ENCODE data around the gene XPNPEP1. TPM values are rescaled to one million over a fixed set of nuclear protein-coding genes. Genes with fewer than 3 reads are reported as not detected.

Gene XPNPEP1
- total RNA-seq, 1 donor from 2014 or later: 202 TPM

- peak; percentile 80 for DNase-seq (ENCODE audit: low spot score)
- Mint-ChIP-seq H3K4me3 (ENCODE audit: unreplicated experiment) (peak overlapping the region; percentile 66), H3K27ac (ENCODE audit: unreplicated experiment) (peak overlapping the region; percentile 94), H3K9me3 (ENCODE audit: unreplicated experiment) (no peaks in the 10 kb centered on the region), H3K27me3 (ENCODE audit: unreplicated experiment) (peaks cover 21% of the 10 kb centered on the region), H3K36me3 (ENCODE audit: low read depth, unreplicated experiment) (peaks cover 49% of the 10 kb centered on the region), H3K4me1 (ENCODE audit: unreplicated experiment) (peaks cover 20% of the 10 kb centered on the region)
- peak; percentile 93 for TF ChIP-seq CTCF (IDR thresholded peaks at IDR 0.05; ENCODE audit: unreplicated experiment)
Measured at GRCh38 chr10:109883859-109884771, 39.2 kb downstream of the XPNPEP1 start.

- no peak for TF ChIP-seq CTCF (IDR thresholded peaks at IDR 0.05; ENCODE audit: unreplicated experiment)
- Mint-ChIP-seq H3K4me3 (ENCODE audit: unreplicated experiment) (peak overlapping the region; percentile 78), H3K27ac (ENCODE audit: unreplicated experiment) (peak overlapping the region; percentile 42), H3K9me3 (ENCODE audit: unreplicated experiment) (no peaks in the 10 kb centered on the region), H3K36me3 (ENCODE audit: low read depth, unreplicated experiment) (peaks cover 47% of the 10 kb centered on the region), H3K27me3 (ENCODE audit: unreplicated experiment) (peaks cover 19% of the 10 kb centered on the region), H3K4me1 (ENCODE audit: unreplicated experiment) (peaks cover 20% of the 10 kb centered on the region)
- DNase-seq (ENCODE audit: low spot score): no peak
Measured at GRCh38 chr10:109882251-109883057, 40.9 kb downstream of the XPNPEP1 start.

GRCh38 chr10:109881769-109882057, 41.6 kb downstream of the XPNPEP1 start:
- TF ChIP-seq CTCF (IDR thresholded peaks at IDR 0.05; ENCODE audit: unreplicated experiment): no peak
- no peaks in the 10 kb centered on the region for H3K9me3 Mint-ChIP-seq (ENCODE audit: unreplicated experiment)
- H3K36me3 Mint-ChIP-seq (ENCODE audit: low read depth, unreplicated experiment): peaks cover 45% of the 10 kb centered on the region
- peaks cover 20% of the 10 kb centered on the region for H3K4me1 Mint-ChIP-seq (ENCODE audit: unreplicated experiment)
- no peak overlapping the region for H3K27ac Mint-ChIP-seq (ENCODE audit: unreplicated experiment)
- DNase-seq (ENCODE audit: low spot score): no peak
- no peak overlapping the region for H3K4me3 Mint-ChIP-seq (ENCODE audit: unreplicated experiment)
- peaks cover 12% of the 10 kb centered on the region for H3K27me3 Mint-ChIP-seq (ENCODE audit: unreplicated experiment)

GRCh38 chr10:109880886-109881768, 42.2 kb downstream of the XPNPEP1 start:
- Mint-ChIP-seq H3K4me1 (ENCODE audit: unreplicated experiment) (peaks cover 16% of the 10 kb centered on the region), H3K27ac (ENCODE audit: unreplicated experiment) (no peak overlapping the region), H3K27me3 (ENCODE audit: unreplicated experiment) (peaks cover 11% of the 10 kb centered on the region), H3K9me3 (ENCODE audit: unreplicated experiment) (no peaks in the 10 kb centered on the region), H3K4me3 (ENCODE audit: unreplicated experiment) (no peak overlapping the region), H3K36me3 (ENCODE audit: low read depth, unreplicated experiment) (peaks cover 44% of the 10 kb centered on the region)
- no peak for TF ChIP-seq CTCF (IDR thresholded peaks at IDR 0.05; ENCODE audit: unreplicated experiment)
- DNase-seq (ENCODE audit: low spot score): no peak

Data from endothelial cell (in vitro differentiated cells).